NCI-H524 (cell line): ENCODE results near the gene TGFB1I1.
"Not testable (repeated sequence)": the region's sequence is repeated elsewhere in the genome, so short reads cannot be mapped to it uniquely, and the experiment has no call there.

ENCODE experiments used
- DNase-seq, 2 experiments: peaks; one replicate each; lab custom pipeline; 2025; lab: John Stamatoyannopoulos, UW

TGFB1I1 gene

DNA sequence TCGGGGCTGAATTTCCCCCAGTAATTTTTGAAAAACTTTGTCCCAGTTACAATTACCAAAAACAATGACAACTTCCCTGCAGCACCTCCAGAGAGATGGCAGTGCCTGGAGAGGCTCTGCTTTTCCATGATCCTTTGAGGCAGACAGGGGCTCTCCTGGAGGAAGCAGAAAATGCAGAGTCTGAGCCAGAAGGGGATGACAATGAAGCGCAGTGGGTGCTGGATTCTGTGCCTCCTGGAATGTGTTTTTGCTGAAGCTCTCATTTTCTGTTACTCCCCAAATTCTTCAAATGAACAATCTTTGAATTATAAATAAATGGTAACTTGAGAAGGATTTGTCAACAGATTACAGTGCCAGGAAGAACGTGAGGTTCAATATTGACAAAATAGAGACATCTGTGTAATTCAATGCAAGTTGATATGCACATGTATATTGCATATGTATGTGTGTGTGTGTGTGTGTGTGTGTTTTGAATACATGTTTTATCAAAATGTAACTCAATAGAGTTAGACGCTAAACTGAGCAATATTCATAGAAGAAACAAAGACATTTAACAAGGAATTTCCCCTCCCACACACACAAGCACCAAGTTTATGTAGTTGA is 45.9 kb downstream of the TGFB1I1 start:
- no peak for DNase-seq

DNA sequence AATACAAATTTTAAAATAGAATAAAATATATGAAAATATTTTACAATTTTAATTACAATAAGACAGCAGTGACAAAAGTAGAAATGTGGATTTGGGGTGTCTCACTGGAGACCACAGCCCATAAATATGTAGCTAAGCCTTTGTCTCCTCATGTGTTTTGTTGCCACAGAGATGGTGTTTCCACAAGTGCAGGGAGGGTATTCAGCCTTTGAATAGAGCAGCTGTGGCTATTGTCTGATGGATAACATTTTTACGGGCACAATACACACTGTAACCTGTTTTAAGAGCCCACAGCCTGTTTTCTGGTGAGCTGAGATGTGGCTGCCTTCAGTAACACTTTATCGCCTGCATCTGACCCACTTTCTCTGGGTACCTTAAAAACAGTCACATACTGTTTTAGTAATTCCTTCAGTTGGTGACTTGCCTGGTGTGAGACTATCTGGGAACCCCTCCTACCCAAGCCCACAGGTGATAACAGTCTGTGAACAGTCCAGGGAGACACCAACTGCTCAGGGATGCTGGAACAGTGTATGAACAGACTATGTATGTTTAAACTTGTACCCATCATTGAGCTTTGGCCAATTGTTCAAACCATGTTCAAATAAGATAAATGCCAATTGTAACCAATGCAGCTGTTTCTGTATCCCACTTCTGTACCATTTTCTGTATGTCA is 47.9 kb downstream of the TGFB1I1 start:
- no peak for DNase-seq

DNA sequence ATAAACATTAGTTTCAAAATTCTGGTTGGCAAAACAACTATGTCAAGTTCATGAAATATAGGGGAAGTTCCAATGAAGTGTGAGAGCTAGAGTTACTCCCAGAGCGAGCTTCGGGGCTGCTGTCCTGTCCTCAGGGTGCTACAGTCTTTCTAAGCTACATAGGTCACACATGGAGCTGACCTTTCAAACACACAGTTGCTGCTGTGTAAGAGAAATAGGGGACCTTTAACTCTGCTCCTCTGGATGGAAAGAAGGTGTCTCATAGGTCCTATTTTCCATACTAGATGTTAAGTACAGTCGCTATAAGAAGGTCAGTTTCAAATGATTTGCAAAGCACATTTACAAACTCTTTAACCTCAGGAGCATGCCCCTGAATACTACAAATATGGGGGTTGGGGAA is 49.4 kb downstream of the TGFB1I1 start:
- no peak for DNase-seq

DNA sequence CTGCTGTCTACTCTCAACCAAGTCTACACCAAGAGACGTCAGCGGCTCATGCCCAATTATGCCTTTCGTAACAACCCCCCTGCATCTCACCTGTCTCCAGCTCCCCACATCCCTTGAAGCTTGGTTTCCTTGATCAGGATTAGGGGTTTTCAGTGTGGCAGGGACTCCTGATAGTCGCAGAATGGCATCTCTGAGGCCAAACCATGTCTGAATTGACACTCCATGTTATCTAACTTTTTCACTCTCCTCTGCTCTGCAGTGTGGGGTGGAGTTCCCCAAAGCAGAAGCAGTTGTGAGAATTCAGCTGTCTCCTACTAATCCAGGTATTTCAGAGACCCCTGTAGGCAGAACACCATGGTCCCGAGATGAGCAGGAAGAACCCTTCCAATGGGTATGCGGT is 50.1 kb downstream of the TGFB1I1 start:
- no peak for DNase-seq

DNA sequence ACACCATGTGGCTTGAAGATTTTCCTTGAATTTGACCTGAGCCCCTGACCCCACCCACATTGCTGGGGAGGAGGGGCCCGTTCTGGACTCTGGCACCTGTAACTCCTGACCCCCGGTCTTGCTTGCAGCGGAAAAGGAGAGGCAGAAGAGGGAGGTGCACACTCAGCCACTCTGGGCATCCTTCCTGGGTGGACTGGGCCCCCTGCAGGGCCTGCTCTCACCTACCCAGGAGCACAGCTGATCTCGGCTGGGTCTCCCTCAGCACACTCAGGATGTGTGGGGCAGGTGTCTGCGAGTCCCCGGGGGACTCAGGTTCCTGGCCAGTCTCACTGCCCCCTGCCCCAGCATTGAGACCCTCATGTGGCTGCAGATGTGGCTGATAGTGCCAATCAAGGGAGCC is 51.8 kb downstream of the TGFB1I1 start:
- DNase-seq = not testable (repeated sequence)

DNA sequence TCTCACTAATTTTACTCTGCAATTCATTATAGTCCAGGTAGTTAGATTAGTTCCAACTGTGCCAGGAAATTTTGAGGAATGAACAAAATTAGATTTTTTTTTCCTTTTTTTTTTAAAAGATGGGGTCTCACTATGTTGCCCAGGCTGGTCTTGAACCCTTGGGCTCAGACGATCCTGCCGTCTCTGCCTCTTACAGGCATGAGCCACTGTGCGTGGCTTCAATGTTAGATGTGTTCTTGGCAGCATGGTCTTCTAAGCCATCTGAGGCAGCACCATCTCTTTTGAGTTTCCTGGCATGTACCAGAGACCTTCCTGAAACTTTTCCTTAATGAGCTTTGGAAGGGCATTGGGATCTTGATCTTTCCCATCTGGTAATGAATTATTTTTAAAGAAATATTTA is 53.2 kb downstream of the TGFB1I1 start:
- DNase-seq = no peak
